PFSK-1 (cell line): Measurements from ENCODE around the gene ATIC.

Source experiments
- FOXP2 ChIP-seq: optimal IDR thresholded peaks from 2 replicates; pipeline ENCODE3; 2011; ENCODE audit warnings: borderline replicate concordance, control low read depth, inconsistent platforms; ENCODE audit not compliant: insufficient read depth; ENCODE audit errors: extremely low read length, extremely low read depth
- POLR2AphosphoS5 ChIP-seq: IDR thresholded peaks from 2 replicates; pipeline ENCODE4 v1.6.1; 2012; ENCODE audit warnings: low read depth, mild to moderate bottlenecking, control low read depth, low read length, moderate library complexity
- REST ChIP-seq, 2 experiments: IDR thresholded peaks; 2 replicates each; pipeline versions ENCODE4 v1.6.1 to v1.8.0; 2011 to 2012; ENCODE audit warnings: low read depth in 2 of 2, low read length in 2 of 2, control low read depth in 1 of 2, inconsistent platforms in 1 of 2, mild to moderate bottlenecking in 1 of 2, moderate library complexity in 1 of 2; ENCODE audit not compliant: insufficient read depth in 1 of 2
- SIN3A ChIP-seq: IDR thresholded peaks from 2 replicates; pipeline ENCODE4 v1.6.1; 2012; ENCODE audit warnings: mild to moderate bottlenecking, low read length, moderate library complexity, borderline replicate concordance; ENCODE audit not compliant: insufficient read depth
- TAF1 ChIP-seq: IDR thresholded peaks from 2 replicates; pipeline ENCODE4 v1.6.1; 2012; ENCODE audit warnings: low read length, control low read depth, borderline replicate concordance; ENCODE audit not compliant: insufficient read depth

The ATIC gene

GRCh38 chr2:215370112-215370965, 58.5 kb downstream of the ATIC start:
- no peak for TF ChIP-seq POLR2AphosphoS5

DNA sequence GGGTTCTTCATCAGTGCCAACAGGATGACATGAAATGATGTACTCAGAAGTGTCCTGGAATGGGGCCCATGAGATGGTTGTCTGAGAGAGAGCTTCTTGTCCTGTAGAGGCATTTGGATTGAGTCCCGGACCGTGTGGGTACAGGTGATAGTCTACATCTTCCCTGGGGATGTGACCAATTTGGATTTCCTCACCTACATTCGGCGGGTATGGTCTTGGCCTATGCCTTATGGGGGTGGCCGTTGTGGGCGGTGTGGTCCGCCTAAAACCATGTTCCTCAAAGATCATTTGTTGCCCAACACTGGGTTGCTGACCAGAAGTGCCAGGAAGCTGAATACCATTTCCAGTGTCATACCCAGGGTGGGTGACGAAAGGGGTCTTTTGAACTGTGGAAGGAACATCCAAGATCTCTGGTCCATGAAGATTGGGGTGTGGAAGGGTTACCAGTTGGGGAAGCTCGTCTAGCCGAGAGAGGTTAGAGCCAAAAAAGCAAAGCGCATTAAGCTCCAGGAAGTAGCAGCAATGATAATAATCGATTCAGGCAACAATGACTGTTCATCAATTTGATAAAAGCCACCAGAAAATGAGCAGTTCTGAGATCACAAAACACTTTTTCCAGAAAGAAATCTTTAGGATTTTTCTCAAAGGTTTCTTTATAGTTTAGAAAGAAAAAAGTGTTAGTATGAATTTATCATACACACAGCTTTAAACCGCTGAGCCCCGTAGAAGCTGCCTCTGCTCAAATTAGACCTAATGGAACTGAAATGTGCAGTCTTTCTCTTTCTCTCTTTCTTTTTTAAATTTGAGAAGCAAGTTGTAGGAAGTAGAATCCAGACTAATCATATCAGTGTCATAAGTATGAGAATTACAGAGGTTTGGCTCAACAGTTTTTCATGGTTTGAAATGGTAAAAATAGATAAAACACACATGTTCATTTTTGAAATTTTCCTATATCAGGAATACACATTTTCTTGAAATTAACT, 60.3 kb downstream of the ATIC start:
- no peak for TF ChIP-seq REST (IDR thresholded peaks at IDR 0.05; ENCODE audit: insufficient read depth in 1 of 2, low read depth in 2 of 2, low read length in 2 of 2)
- no peak for TF ChIP-seq SIN3A
- no peak for TF ChIP-seq POLR2AphosphoS5
- TF ChIP-seq FOXP2, result no peak
- no peak for TF ChIP-seq TAF1

DNA sequence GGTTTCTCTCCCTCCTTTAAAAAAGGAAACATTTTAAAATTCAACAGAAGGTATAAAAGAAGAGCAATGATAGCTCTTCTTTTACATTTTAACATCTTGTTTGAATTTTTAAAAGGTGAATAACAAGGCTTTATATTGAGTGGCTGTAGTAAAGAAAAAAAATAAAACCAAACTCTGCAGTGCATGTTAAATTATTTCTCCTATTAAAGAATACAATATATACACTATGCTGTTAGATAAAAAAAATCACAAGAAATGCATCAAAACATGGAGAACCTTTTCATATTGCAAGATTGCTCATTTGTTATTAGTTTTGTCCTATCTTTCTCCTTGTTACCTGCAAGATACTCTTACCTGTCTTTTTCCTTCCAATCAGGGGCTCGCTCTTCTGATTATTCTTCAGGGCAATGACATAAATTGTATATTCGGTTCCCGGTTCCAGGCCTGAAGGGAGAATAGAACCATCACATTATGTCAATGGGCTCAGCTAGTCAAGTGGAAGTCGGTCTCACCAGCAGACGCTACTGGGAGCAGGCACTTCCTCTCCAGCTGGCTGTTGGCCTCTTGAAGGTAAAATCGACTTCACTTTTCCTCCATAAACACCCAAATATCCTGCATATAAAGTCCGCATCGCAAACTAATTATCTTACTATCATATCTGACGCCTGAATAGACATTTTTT, 61.2 kb downstream of the ATIC start:
- TF ChIP-seq POLR2AphosphoS5 (no peak), TAF1 (no peak), SIN3A (no peak), REST (IDR thresholded peaks at IDR 0.05; ENCODE audit: insufficient read depth in 1 of 2, low read depth in 2 of 2, low read length in 2 of 2) (no peak), FOXP2 (no peak)

DNA sequence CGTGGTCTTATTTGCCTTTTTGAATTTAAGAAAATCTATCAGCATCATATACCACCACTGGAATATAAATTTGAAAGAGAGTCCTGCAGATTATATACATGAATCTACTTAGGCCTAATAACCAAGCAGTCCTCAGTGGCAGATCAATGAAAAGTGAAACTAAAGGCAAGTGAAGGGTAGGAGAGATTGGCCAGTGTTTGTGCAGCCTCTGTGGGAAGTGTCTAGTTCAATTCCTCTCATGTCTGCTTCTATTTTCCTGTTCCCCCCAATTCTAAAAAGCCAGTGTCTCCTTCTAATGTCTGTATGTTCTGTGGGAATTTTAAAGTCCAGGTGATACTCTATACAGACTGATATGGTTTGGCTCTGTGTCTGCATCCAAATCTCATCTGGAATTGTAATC, 62.1 kb downstream of the ATIC start:
- TF ChIP-seq POLR2AphosphoS5 (no peak), TAF1 (no peak), REST (IDR thresholded peaks at IDR 0.05; ENCODE audit: insufficient read depth in 1 of 2, low read depth in 2 of 2, low read length in 2 of 2) (no peak), FOXP2 (no peak)
